Panc1 (cell line): Measurements from ENCODE around the gene FBP1. TPM values are rescaled to one million over a fixed set of nuclear protein-coding genes. Genes with fewer than 3 reads are reported as not detected.

Source experiments
- ATAC-seq: fragments of 200-7000 bp; cut with Tn5 transposase; 2 replicates; pipeline ENCODE4 v1.9.1; 2020; ENCODE audit warnings: mild to moderate bottlenecking, moderate library complexity
- BruUV-seq: library from RNA; stranded (reverse); fragments of 400-500 nt; replicated peaks from 2 replicates; lab custom pipeline; 2021; lab: Mats Ljungman, UMichigan
- CTCF ChIA-PET: fragments of 300-600 bp; sonication (Branson Sonifier 250); formaldehyde crosslinking; loops from one replicate; lab custom pipeline; 2022; ENCODE audit warnings: antibody characterized with exemption; lab: Charles Lee
- POLR2A ChIA-PET: fragments of 300-600 bp; sonication (Branson Sonifier 250); formaldehyde crosslinking; loops from one replicate; lab custom pipeline; 2022; ENCODE audit warnings: antibody characterized with exemption; lab: Charles Lee
- DNase-seq: peaks from one replicate; pipeline ENCODE4 v3.0.0-alpha.2; 2010; ENCODE audit warnings: low read depth, low spot score
- H3K27ac ChIP-seq: 2 replicates; pipeline ENCODE4 v1.5.1; 2011; ENCODE audit warnings: mild to moderate bottlenecking, low read length, inconsistent platforms
- H3K27me3 ChIP-seq: fragments of 200-500 bp; sonication (Bioruptor generic); 2 replicates; pipeline ENCODE4 v1.6.0; 2014; ENCODE audit warnings: low read length, inconsistent platforms; ENCODE audit not compliant: control insufficient read depth, insufficient read depth
- H3K36me3 ChIP-seq: fragments of 200-500 bp; sonication (Bioruptor generic); 2 replicates; pipeline ENCODE4 v1.5.1; 2014; ENCODE audit warnings: inconsistent platforms, mild to moderate bottlenecking, low read length, moderate library complexity; ENCODE audit not compliant: control insufficient read depth, insufficient read depth
- H3K4me1 ChIP-seq: 2 replicates; pipeline ENCODE4 v1.5.1; 2011; ENCODE audit warnings: inconsistent platforms, mild to moderate bottlenecking, low read length, moderate library complexity; ENCODE audit not compliant: control insufficient read depth, insufficient read depth
- H3K4me3 ChIP-seq, 2 experiments: 2 replicates each; pipeline ENCODE4 v1.5.1; 2011 to 2012; ENCODE audit warnings: low read depth in 2 of 2, low read length in 2 of 2, mild to moderate bottlenecking in 2 of 2, inconsistent platforms in 1 of 2, moderate library complexity in 1 of 2
- H3K9me3 ChIP-seq: fragments of 200-500 bp; sonication (Bioruptor generic); 2 replicates; pipeline ENCODE4 v1.5.1; 2014; ENCODE audit warnings: low read depth, mild to moderate bottlenecking, inconsistent platforms, low read length, moderate library complexity; ENCODE audit not compliant: control insufficient read depth, insufficient read depth
- POLR2AphosphoS5 ChIP-seq: IDR thresholded peaks from 2 replicates; pipeline ENCODE4 v1.6.1; 2012; ENCODE audit warnings: mild to moderate bottlenecking, low read depth, low read length, moderate library complexity
- REST ChIP-seq, 2 experiments: IDR thresholded peaks; 2 replicates each; pipeline ENCODE4 v1.6.1; 2011 to 2012; ENCODE audit warnings: low read depth in 2 of 2, control low read depth in 1 of 2, low read length in 1 of 2, mild to moderate bottlenecking in 1 of 2, moderate library complexity in 1 of 2; ENCODE audit not compliant: insufficient read depth in 1 of 2
- SIN3A ChIP-seq: IDR thresholded peaks from 2 replicates; pipeline ENCODE4 v1.6.1; 2012; ENCODE audit warnings: low read depth, mild to moderate bottlenecking, low read length, moderate library complexity, borderline replicate concordance; ENCODE audit not compliant: insufficient read depth
- TCF7L2 ChIP-seq: IDR thresholded peaks from 2 replicates; pipeline ENCODE4 v1.6.1; 2011; ENCODE audit warnings: mild to moderate bottlenecking, low read depth, low read length, inconsistent platforms
- in situ Hi-C: cut with HindIII; loops from 2 replicates; pipeline ENCODE4 v1.10.0; 2016; ENCODE audit warnings: low sequenced_read_pairs, low pct_unique_long_range_greater_than_20kb
- intact Hi-C: fragments of 100-400 bp; cut with micrococcal nuclease; formaldehyde crosslinking; loops from one replicate; pipeline ENCODE4 v1.10.0; 2022; ENCODE audit not compliant: unreplicated experiment
- total RNA-seq: library from RNA; stranded (reverse); gene quantifications from one replicate; pipeline ENCODE4 v1.2.1, GENCODE V29; 2021; ENCODE audit not compliant: unreplicated experiment
- TF ChIP-seq, protein P1 (sequence below): fragments of 450-650 bp; IDR thresholded peaks from 2 replicates; pipeline ENCODE4 v1.5.1; 2017; ENCODE audit warnings: mild to moderate bottlenecking

The FBP1 gene
- total RNA-seq, 1 experiment from 2014 or later: 0.36 TPM

GRCh38 chr9:94606646-94607422 lies 32.5 kb downstream of the FBP1 start:
- ChIA-PET POLR2A (no interaction called here), CTCF (no interaction called here)
- Histone ChIP-seq H3K36me3 (no peaks in the 10 kb centered on the region), H3K27me3 (no peaks in the 10 kb centered on the region), H3K9me3 (no peaks in the 10 kb centered on the region), H3K27ac (no peak overlapping the region), H3K4me3 (no peak overlapping the region), H3K4me1 (no peaks in the 10 kb centered on the region; the same call in 1 of the 2 replicates)
- intact Hi-C loops (no loop called here), in situ Hi-C loops (no loop called here)
- BruUV-seq: no TSS peak
- DNase-seq: no peak
- no peak for TF ChIP-seq SIN3A
- TF ChIP-seq, protein P1, sequence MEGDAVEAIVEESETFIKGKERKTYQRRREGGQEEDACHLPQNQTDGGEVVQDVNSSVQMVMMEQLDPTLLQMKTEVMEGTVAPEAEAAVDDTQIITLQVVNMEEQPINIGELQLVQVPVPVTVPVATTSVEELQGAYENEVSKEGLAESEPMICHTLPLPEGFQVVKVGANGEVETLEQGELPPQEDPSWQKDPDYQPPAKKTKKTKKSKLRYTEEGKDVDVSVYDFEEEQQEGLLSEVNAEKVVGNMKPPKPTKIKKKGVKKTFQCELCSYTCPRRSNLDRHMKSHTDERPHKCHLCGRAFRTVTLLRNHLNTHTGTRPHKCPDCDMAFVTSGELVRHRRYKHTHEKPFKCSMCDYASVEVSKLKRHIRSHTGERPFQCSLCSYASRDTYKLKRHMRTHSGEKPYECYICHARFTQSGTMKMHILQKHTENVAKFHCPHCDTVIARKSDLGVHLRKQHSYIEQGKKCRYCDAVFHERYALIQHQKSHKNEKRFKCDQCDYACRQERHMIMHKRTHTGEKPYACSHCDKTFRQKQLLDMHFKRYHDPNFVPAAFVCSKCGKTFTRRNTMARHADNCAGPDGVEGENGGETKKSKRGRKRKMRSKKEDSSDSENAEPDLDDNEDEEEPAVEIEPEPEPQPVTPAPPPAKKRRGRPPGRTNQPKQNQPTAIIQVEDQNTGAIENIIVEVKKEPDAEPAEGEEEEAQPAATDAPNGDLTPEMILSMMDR: no peak
- TF ChIP-seq TCF7L2: no peak
- TF ChIP-seq REST (IDR thresholded peaks at IDR 0.05; ENCODE audit: insufficient read depth in 1 of 2, low read depth in 2 of 2, low read length in 1 of 2): no peak
- no peak for TF ChIP-seq POLR2AphosphoS5
- no peak for ATAC-seq

- H3K27ac ChIP-seq: no peak overlapping the region
- in situ Hi-C loops: no loop called here
- no peaks in the 10 kb centered on the region; the same call in 1 of the 2 replicates for H3K4me1 ChIP-seq
- TF ChIP-seq, protein P1: peak; percentile 80
- no peak for TF ChIP-seq REST (IDR thresholded peaks at IDR 0.05; ENCODE audit: insufficient read depth in 1 of 2, low read depth in 2 of 2, low read length in 1 of 2)
- H3K36me3 ChIP-seq: no peaks in the 10 kb centered on the region
- no peaks in the 10 kb centered on the region for H3K27me3 ChIP-seq
- ATAC-seq (peak; percentile 90), DNase-seq (peak; percentile 24)
- no peaks in the 10 kb centered on the region for H3K9me3 ChIP-seq
- no TSS peak for BruUV-seq
- intact Hi-C loops: loop anchor here (5.0 kb wide), 1 partner anchor 51 kb away; no protein-coding TSS in a partner anchor
- CTCF ChIA-PET: interaction anchor here (1.0 kb wide), 1 partner anchor 49 kb away, joined by 6 read pairs; the partner anchor contains the start of gene PCAT7
- no peak overlapping the region for H3K4me3 ChIP-seq
- POLR2A ChIA-PET: no interaction called here
Measured at GRCh38 chr9:94603259-94604160, 35.8 kb downstream of the FBP1 start.
